ENCODE data around the gene FOXP4. TPM values are rescaled to one million over a fixed set of nuclear protein-coding genes. Genes with fewer than 3 reads are reported as not detected.

The FOXP4 gene
- total RNA-seq, 4 donors from 2014 or later = 2.4 to 15.1 (median 4.9) TPM

GRCh38 chr6:41644297-41644879, 98.2 kb downstream of the FOXP4 start:
- TF ChIP-seq CTCF (IDR thresholded peaks at IDR 0.05; ENCODE audit: low read depth) = no peak

- no peak for TF ChIP-seq CTCF (IDR thresholded peaks at IDR 0.05; ENCODE audit: low read depth)
These were observed 98.9 kb downstream of the FOXP4 start for GRCh38 chr6:41645007-41645618.

DNA sequence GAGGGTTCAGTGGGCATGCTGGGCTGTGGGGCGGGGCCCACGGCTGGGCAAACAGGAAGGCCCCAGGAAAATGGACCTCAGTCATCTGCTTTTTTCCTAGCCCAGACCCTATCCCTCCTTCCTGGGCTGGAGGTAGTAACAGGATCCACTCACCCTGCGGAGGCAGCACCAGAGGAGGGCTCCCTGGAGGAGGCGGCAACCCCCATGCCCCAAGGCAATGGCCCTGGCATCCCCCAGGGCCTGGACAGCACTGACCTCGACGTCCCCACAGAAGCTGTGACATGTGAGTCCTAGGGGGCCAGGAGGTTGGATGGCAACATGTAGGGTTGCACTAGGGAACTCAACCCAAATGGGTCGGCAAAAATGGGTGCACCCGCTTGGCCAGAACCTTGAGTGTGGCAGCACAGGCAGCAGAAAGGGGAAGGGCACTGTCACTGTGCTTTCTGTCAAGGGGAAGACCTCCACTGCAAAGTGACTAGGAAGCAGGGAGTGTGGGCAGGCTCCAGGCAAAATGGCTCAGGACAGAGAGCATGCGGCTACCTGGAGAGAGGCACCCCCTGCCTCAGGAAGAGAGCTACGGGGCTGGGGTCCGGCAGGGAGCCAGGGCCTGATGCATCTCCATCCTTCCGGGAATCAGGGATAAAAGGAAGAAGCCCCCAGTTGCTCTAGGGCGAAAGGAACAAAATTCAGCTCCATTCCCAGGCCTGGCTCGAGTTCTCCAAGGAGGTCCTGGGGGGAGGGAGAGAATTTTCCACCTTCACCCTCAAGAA, 100.0 kb downstream of the FOXP4 start:
- no peak for TF ChIP-seq CTCF (IDR thresholded peaks at IDR 0.05; ENCODE audit: low read depth)

GRCh38 chr6:41647061-41647511, 100.9 kb downstream of the FOXP4 start:
- no peak for TF ChIP-seq CTCF (IDR thresholded peaks at IDR 0.05; ENCODE audit: low read depth)

DNA sequence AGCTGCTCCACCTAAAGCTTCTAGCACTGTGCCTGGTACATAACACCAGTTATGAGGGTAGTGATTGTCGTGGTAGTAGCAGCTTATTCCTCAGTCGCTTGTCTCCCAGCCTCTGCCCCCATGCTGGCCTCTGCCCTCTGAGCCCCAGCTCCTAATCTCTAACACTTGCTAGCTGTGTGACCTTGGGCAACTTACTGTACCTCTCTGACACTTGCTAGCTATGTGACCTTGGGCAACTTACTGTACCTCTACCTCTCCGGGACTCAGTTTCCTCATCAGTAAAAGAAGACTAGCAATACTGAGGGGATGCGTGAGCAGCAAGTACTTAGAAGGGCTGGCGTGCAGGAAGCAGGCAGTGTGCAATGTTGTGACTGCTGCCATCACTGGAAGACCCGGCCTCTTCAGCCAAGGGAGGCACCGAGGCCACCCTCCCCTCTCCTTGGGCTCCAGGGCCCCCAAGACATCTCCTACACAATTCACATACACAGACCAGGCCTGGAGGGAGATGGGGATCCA, 101.9 kb downstream of the FOXP4 start:
- no peak for TF ChIP-seq CTCF (IDR thresholded peaks at IDR 0.05; ENCODE audit: low read depth)

DNA sequence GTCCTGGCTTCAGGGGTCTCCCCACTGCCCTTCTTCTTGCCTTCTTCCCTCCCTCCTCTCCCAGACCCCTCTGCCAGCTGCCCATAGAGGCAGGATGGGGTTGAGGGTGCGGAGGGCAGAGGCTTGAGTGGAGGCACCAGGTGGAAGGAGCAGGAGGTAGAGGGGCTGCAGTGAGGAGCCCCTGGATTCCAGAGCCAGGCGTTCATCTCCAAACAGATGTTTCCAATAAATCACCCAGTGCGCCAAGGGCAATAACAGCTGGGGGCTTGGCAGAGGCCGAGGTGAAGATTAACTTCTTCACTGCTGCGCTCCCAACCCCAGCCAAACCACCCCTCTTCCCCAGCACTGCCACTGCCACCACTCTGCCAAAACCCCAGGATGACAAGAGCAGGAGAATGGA, 102.7 kb downstream of the FOXP4 start:
- TF ChIP-seq CTCF (IDR thresholded peaks at IDR 0.05; ENCODE audit: low read depth) = no peak

DNA sequence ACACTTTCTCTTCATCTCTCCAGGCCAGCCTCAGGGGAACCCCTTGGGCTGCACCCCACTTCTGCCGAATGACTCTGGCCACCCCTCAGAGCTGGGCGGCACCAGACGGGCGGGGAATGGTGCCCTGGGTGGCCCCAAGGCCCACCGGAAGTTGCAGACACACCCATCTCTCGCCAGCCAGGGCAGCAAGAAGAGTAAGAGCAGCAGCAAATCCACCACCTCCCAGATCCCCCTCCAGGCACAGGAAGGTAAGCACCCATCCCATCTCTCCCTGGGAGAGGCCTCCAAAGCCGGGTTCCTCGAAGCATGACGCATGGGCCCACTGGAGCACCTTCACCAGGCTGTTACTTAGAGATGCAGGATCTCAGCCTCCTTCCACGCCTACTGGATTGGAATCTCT, 103.4 kb downstream of the FOXP4 start:
- no peak for TF ChIP-seq CTCF (IDR thresholded peaks at IDR 0.05; ENCODE audit: low read depth)

Data from subcutaneous adipose tissue (tissue), 4 donors.